Adipocyte (in vitro differentiated cells): ENCODE results near the gene SYT7.

Experiments
- DNase-seq: peaks from one replicate; pipeline ENCODE4 v3.0.0-alpha.2; 2015; ENCODE audit warnings: low read depth
- H3K27me3 ChIP-seq: replicated peaks from 2 replicates; pipeline ENCODE4 v1.7.0; 2013; ENCODE audit warnings: mild to moderate bottlenecking, low read length, moderate library complexity; ENCODE audit not compliant: control insufficient read depth, insufficient read depth
- H3K36me3 ChIP-seq: 2 replicates; pipeline ENCODE4 v1.7.0; 2013; ENCODE audit warnings: low read length, mild to moderate bottlenecking, moderate library complexity; ENCODE audit not compliant: control insufficient read depth, insufficient read depth, severe bottlenecking
- H3K4me1 ChIP-seq: 2 replicates; pipeline ENCODE4 v1.7.0; 2013; ENCODE audit warnings: mild to moderate bottlenecking, low read length, moderate library complexity; ENCODE audit not compliant: control insufficient read depth, insufficient read depth
- H3K4me3 ChIP-seq: 2 replicates; pipeline ENCODE4 v1.7.0; 2013; ENCODE audit warnings: mild to moderate bottlenecking, low read length, moderate library complexity
- H3K9ac ChIP-seq: 2 replicates; pipeline ENCODE4 v1.7.0; 2013; ENCODE audit warnings: mild to moderate bottlenecking, low read length, moderate library complexity
- H3K9me3 ChIP-seq: 2 replicates; pipeline ENCODE4 v1.7.0; 2013; ENCODE audit warnings: mild to moderate bottlenecking, low read length, moderate library complexity; ENCODE audit not compliant: control insufficient read depth

The SYT7 gene

GRCh38 chr11:61540528-61540927, 40.3 kb downstream of the SYT7 start:
- no peak for DNase-seq
- H3K9me3 ChIP-seq = no peaks in the 10 kb centered on the region
- peaks cover 61% of the 10 kb centered on the region for H3K4me1 ChIP-seq
- H3K36me3 ChIP-seq = no peaks in the 10 kb centered on the region
- H3K4me3 ChIP-seq = no peak overlapping the region
- H3K9ac ChIP-seq = no peak overlapping the region
- no peaks in the 10 kb centered on the region for H3K27me3 ChIP-seq

- Histone ChIP-seq H3K4me3 (no peak overlapping the region), H3K9ac (no peak overlapping the region), H3K36me3 (no peaks in the 10 kb centered on the region), H3K27me3 (no peaks in the 10 kb centered on the region), H3K4me1 (peaks cover 67% of the 10 kb centered on the region), H3K9me3 (no peaks in the 10 kb centered on the region)
- DNase-seq = no peak
These were observed 41.0 kb downstream of the SYT7 start for GRCh38 chr11:61539831-61540357.

- no peaks in the 10 kb centered on the region for H3K36me3 ChIP-seq
- H3K9me3 ChIP-seq = no peaks in the 10 kb centered on the region
- no peak overlapping the region for H3K4me3 ChIP-seq
- DNase-seq = no peak
- peaks cover 60% of the 10 kb centered on the region for H3K4me1 ChIP-seq
- H3K9ac ChIP-seq = no peak overlapping the region
- H3K27me3 ChIP-seq = peaks cover 2% of the 10 kb centered on the region
These were observed 41.9 kb downstream of the SYT7 start for GRCh38 chr11:61539006-61539405.

GRCh38 chr11:61538636-61538961, 42.3 kb downstream of the SYT7 start:
- Histone ChIP-seq H3K9ac (no peak overlapping the region), H3K4me3 (no peak overlapping the region), H3K36me3 (no peaks in the 10 kb centered on the region), H3K27me3 (peaks cover 4% of the 10 kb centered on the region), H3K4me1 (peaks cover 56% of the 10 kb centered on the region), H3K9me3 (no peaks in the 10 kb centered on the region)
- DNase-seq = no peak

GRCh38 chr11:61537326-61537725, 43.5 kb downstream of the SYT7 start:
- H3K4me3 ChIP-seq = no peak overlapping the region
- H3K36me3 ChIP-seq = no peaks in the 10 kb centered on the region
- H3K27me3 ChIP-seq = peaks cover 8% of the 10 kb centered on the region
- no peak for DNase-seq
- H3K9me3 ChIP-seq = no peaks in the 10 kb centered on the region
- H3K4me1 ChIP-seq = peaks cover 54% of the 10 kb centered on the region
- H3K9ac ChIP-seq = no peak overlapping the region

- no peaks in the 10 kb centered on the region for H3K36me3 ChIP-seq
- H3K9ac ChIP-seq = no peak overlapping the region
- no peaks in the 10 kb centered on the region for H3K9me3 ChIP-seq
- H3K4me1 ChIP-seq = peaks cover 51% of the 10 kb centered on the region
- H3K4me3 ChIP-seq = no peak overlapping the region
- peaks cover 8% of the 10 kb centered on the region for H3K27me3 ChIP-seq
- no peak for DNase-seq
These were observed 44.1 kb downstream of the SYT7 start for GRCh38 chr11:61536676-61537270.

- Histone ChIP-seq H3K4me3 (no peak overlapping the region), H3K9ac (no peak overlapping the region), H3K36me3 (no peaks in the 10 kb centered on the region), H3K9me3 (no peaks in the 10 kb centered on the region), H3K27me3 (peaks cover 8% of the 10 kb centered on the region), H3K4me1 (peaks cover 48% of the 10 kb centered on the region)
- DNase-seq = no peak
These were observed 44.7 kb downstream of the SYT7 start for GRCh38 chr11:61535998-61536675.

- Histone ChIP-seq H3K4me1 (peaks cover 40% of the 10 kb centered on the region), H3K27me3 (peaks cover 8% of the 10 kb centered on the region), H3K9me3 (no peaks in the 10 kb centered on the region), H3K9ac (no peak overlapping the region), H3K36me3 (no peaks in the 10 kb centered on the region), H3K4me3 (no peak overlapping the region)
- DNase-seq = no peak
These were observed 45.7 kb downstream of the SYT7 start for GRCh38 chr11:61534933-61535839.

GRCh38 chr11:61534025-61534932, 46.6 kb downstream of the SYT7 start:
- H3K4me1 ChIP-seq = peaks cover 40% of the 10 kb centered on the region
- no peaks in the 10 kb centered on the region for H3K36me3 ChIP-seq
- no peak for DNase-seq
- no peaks in the 10 kb centered on the region for H3K9me3 ChIP-seq
- H3K9ac ChIP-seq = no peak overlapping the region
- peaks cover 8% of the 10 kb centered on the region for H3K27me3 ChIP-seq
- no peak overlapping the region for H3K4me3 ChIP-seq

GRCh38 chr11:61533401-61533800, 47.5 kb downstream of the SYT7 start:
- H3K4me3 ChIP-seq = no peak overlapping the region
- no peaks in the 10 kb centered on the region for H3K36me3 ChIP-seq
- no peak overlapping the region for H3K9ac ChIP-seq
- H3K4me1 ChIP-seq = peaks cover 33% of the 10 kb centered on the region
- no peak for DNase-seq
- no peaks in the 10 kb centered on the region for H3K9me3 ChIP-seq
- peaks cover 8% of the 10 kb centered on the region for H3K27me3 ChIP-seq
